Neural progenitor cell (in vitro differentiated cells): Measurements from ENCODE around the gene SYT7. TPM values are rescaled to one million over a fixed set of nuclear protein-coding genes. Genes with fewer than 3 reads are reported as not detected.

Experiments
- DNase-seq: peaks from one replicate; pipeline ENCODE4 v3.0.0-alpha.2; 2016; ENCODE audit warnings: low spot score
- H2AFZ ChIP-seq: fragments of 200-600 bp; sonication (generic); replicated peaks from 2 replicates; pipeline ENCODE4 v1.6.1; 2016; ENCODE audit warnings: antibody characterized with exemption
- H3F3A ChIP-seq: fragments of 200-600 bp; sonication (generic); 2 replicates; pipeline ENCODE4 v1.6.1; 2016; ENCODE audit warnings: antibody characterized with exemption, low read depth
- H3K27ac ChIP-seq: fragments of 200-600 bp; sonication (generic); 2 replicates; pipeline ENCODE4 v1.5.1; 2016; ENCODE audit warnings: mild to moderate bottlenecking
- H3K27me3 ChIP-seq: fragments of 200-600 bp; sonication (generic); 2 replicates; pipeline ENCODE4 v1.6.1; 2016; ENCODE audit warnings: mild to moderate bottlenecking, moderate library complexity
- H3K36me3 ChIP-seq: fragments of 200-600 bp; sonication (generic); 2 replicates; pipeline ENCODE4 v1.5.1; 2016
- H3K4me1 ChIP-seq: fragments of 200-600 bp; sonication (generic); 2 replicates; pipeline ENCODE4 v1.6.1; 2016; ENCODE audit warnings: mixed run types
- H3K4me2 ChIP-seq: fragments of 200-600 bp; sonication (generic); 2 replicates; pipeline ENCODE4 v1.6.1; 2016
- H3K4me3 ChIP-seq: fragments of 200-600 bp; sonication (generic); 2 replicates; pipeline ENCODE4 v1.5.1; 2016
- H3K79me2 ChIP-seq: fragments of 200-600 bp; sonication (generic); 2 replicates; pipeline ENCODE4 v1.6.1; 2016; ENCODE audit warnings: low read depth
- H3K9ac ChIP-seq: fragments of 200-600 bp; sonication (generic); 2 replicates; pipeline ENCODE4 v1.6.1; 2016
- H3K9me3 ChIP-seq: fragments of 200-600 bp; sonication (generic); 2 replicates; pipeline ENCODE4 v1.5.1; 2016; ENCODE audit warnings: low read depth
- H4K20me1 ChIP-seq: fragments of 200-600 bp; sonication (generic); 2 replicates; pipeline ENCODE4 v1.6.1; 2016; ENCODE audit warnings: low read depth
- H3K27ac Mint-ChIP-seq: 3 replicates; pipeline ENCODE4 v1.8.0; 2021; ENCODE audit warnings: mixed read lengths
- H3K27me3 Mint-ChIP-seq: 2 replicates; pipeline ENCODE4 v1.8.0; 2022; ENCODE audit warnings: low read depth, mild to moderate bottlenecking, inconsistent platforms, moderate library complexity, mixed read lengths; ENCODE audit not compliant: insufficient read depth
- H3K36me3 Mint-ChIP-seq: 3 replicates; pipeline ENCODE4 v1.8.0; 2021; ENCODE audit warnings: mixed read lengths
- H3K4me1 Mint-ChIP-seq: 3 replicates; pipeline ENCODE4 v1.8.0; 2021; ENCODE audit warnings: mixed read lengths
- H3K4me3 Mint-ChIP-seq: 3 replicates; pipeline ENCODE4 v1.8.0; 2021; ENCODE audit warnings: mild to moderate bottlenecking, moderate library complexity, mixed read lengths
- H3K9me3 Mint-ChIP-seq: 3 replicates; pipeline ENCODE4 v1.8.0; 2020; ENCODE audit warnings: mixed read lengths
- EZH2 ChIP-seq: fragments of 200-600 bp; sonication (generic); IDR thresholded peaks from 2 replicates; pipeline ENCODE4 v1.6.1; 2017; ENCODE audit warnings: antibody characterized with exemption, mild to moderate bottlenecking, moderate library complexity
- EZH2phosphoT487 ChIP-seq: fragments of 200-600 bp; sonication (generic); IDR thresholded peaks from 2 replicates; pipeline ENCODE4 v1.6.1; 2017; ENCODE audit warnings: antibody characterized with exemption
- total RNA-seq: library from RNA; depleted of rRNA; stranded (reverse); fragments of >200 nt; gene quantifications from 2 replicates; pipeline ENCODE4 v1.2.3, GENCODE V29; 2015; ENCODE audit warnings: low replicate concordance
- TF ChIP-seq, protein P1 (sequence below): fragments of 200-600 bp; sonication (generic); IDR thresholded peaks from 2 replicates; pipeline ENCODE4 v1.5.1; 2017; ENCODE audit warnings: antibody characterized with exemption, mild to moderate bottlenecking

Gene SYT7
- total RNA-seq, 1 donor from 2014 or later = 0.73 TPM

DNA sequence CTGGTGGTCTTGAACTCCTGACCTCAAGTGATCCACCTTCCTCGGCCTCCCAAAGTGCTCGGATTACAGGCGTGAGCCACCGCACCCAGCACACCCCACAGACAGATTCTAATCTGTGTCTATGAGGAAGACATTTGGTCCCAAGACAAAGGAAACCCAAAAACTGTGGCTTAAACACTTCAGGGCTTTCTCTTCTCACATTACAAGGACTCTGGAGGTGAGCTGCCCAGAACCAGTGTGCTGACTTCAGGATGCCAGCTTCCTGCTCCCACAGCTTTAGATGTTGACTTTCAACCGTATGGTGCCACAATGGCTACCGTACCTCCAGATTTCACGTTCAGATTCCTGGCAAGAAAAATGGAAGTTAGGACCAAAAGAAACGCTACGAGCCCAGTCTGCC lies 32.2 kb upstream of the SYT7 start:
- peaks cover 26% of the 10 kb centered on the region for H3K4me1 Mint-ChIP-seq
- Histone ChIP-seq H4K20me1 (no peaks in the 10 kb centered on the region), H3K27me3 (no peaks in the 10 kb centered on the region), H3K27ac (no peak overlapping the region), H3K9ac (no peak overlapping the region), H3K4me1 (peaks cover 17% of the 10 kb centered on the region), H2AFZ (no peak overlapping the region), H3K4me3 (no peak overlapping the region), H3K9me3 (no peaks in the 10 kb centered on the region), H3K36me3 (no peaks in the 10 kb centered on the region), H3K79me2 (no peaks in the 10 kb centered on the region), H3K4me2 (no peak overlapping the region), H3F3A (no peaks in the 10 kb centered on the region)
- H3K27me3 Mint-ChIP-seq = peaks cover 10% of the 10 kb centered on the region
- no peaks in the 10 kb centered on the region for H3K36me3 Mint-ChIP-seq
- H3K9me3 Mint-ChIP-seq = no peaks in the 10 kb centered on the region
- no peak for DNase-seq
- no peak overlapping the region for H3K4me3 Mint-ChIP-seq
- H3K27ac Mint-ChIP-seq = peak overlapping the region; percentile 7
- TF ChIP-seq, protein P1, sequence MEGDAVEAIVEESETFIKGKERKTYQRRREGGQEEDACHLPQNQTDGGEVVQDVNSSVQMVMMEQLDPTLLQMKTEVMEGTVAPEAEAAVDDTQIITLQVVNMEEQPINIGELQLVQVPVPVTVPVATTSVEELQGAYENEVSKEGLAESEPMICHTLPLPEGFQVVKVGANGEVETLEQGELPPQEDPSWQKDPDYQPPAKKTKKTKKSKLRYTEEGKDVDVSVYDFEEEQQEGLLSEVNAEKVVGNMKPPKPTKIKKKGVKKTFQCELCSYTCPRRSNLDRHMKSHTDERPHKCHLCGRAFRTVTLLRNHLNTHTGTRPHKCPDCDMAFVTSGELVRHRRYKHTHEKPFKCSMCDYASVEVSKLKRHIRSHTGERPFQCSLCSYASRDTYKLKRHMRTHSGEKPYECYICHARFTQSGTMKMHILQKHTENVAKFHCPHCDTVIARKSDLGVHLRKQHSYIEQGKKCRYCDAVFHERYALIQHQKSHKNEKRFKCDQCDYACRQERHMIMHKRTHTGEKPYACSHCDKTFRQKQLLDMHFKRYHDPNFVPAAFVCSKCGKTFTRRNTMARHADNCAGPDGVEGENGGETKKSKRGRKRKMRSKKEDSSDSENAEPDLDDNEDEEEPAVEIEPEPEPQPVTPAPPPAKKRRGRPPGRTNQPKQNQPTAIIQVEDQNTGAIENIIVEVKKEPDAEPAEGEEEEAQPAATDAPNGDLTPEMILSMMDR = no peak
- TF ChIP-seq EZH2 (no peak), EZH2phosphoT487 (no peak)

DNA sequence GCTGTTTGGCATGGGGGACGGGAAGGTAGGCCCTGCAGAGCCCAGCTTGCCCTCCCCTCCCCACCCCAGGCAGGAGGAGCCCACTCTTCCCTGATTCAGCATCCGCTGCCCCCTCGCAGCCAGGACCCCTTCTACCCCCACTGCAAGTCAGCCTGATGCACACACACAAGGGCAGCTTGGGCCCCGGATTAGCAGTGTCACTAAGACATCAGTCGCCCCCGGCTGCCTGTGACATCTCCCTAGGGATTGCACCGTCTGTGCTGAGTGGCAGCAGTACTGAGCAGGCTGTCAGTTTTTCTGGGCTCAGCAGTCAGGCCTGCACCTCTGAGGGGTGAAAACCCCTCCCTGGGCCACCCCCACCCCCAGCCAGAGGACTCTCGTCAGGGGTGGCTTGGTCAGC lies 30.4 kb upstream of the SYT7 start:
- H3K4me3 ChIP-seq = no peak overlapping the region
- DNase-seq = peak; percentile 42
- H3F3A ChIP-seq = no peaks in the 10 kb centered on the region
- H3K4me1 ChIP-seq = peaks cover 17% of the 10 kb centered on the region
- no peak overlapping the region for H3K27ac ChIP-seq
- no peaks in the 10 kb centered on the region for H3K27me3 ChIP-seq
- H3K36me3 ChIP-seq = no peaks in the 10 kb centered on the region
- Mint-ChIP-seq H3K27ac (no peak overlapping the region), H3K4me1 (peaks cover 26% of the 10 kb centered on the region), H3K36me3 (no peaks in the 10 kb centered on the region), H3K27me3 (peaks cover 12% of the 10 kb centered on the region), H3K4me3 (no peak overlapping the region), H3K9me3 (no peaks in the 10 kb centered on the region)
- no peak overlapping the region for H3K4me2 ChIP-seq
- no peak overlapping the region for H2AFZ ChIP-seq
- no peak overlapping the region for H3K9ac ChIP-seq
- no peaks in the 10 kb centered on the region for H3K79me2 ChIP-seq
- no peaks in the 10 kb centered on the region for H3K9me3 ChIP-seq
- TF ChIP-seq, protein P1 = no peak
- no peak for TF ChIP-seq EZH2phosphoT487
- no peak for TF ChIP-seq EZH2
- H4K20me1 ChIP-seq = no peaks in the 10 kb centered on the region

DNA sequence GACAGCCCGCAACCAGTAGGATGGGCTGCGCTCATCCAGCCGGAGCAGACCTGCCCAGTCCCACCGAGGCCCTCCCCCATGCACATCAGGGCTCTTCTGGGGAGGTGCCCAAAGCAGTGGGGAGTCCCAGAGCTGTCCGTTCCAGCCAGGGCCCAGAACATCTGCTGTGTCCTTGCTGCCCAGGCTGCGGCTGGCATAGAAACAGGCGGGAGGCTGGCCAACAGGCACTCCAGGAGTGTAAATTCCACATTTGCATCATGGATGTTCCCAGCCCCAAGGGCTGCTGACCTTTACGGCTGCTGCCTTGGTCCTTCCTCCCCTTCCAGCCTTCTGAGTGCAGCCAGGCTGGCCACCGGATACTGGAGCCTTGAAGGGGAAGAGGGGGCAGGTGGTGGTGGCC lies 30.0 kb upstream of the SYT7 start:
- Histone ChIP-seq H3K4me2 (no peak overlapping the region), H3K9ac (no peak overlapping the region), H2AFZ (no peak overlapping the region), H4K20me1 (no peaks in the 10 kb centered on the region), H3F3A (no peaks in the 10 kb centered on the region), H3K27me3 (no peaks in the 10 kb centered on the region), H3K4me3 (no peak overlapping the region), H3K9me3 (no peaks in the 10 kb centered on the region), H3K27ac (no peak overlapping the region), H3K4me1 (peaks cover 17% of the 10 kb centered on the region), H3K79me2 (no peaks in the 10 kb centered on the region), H3K36me3 (no peaks in the 10 kb centered on the region)
- no peak for DNase-seq
- Mint-ChIP-seq H3K9me3 (no peaks in the 10 kb centered on the region), H3K27ac (no peak overlapping the region), H3K4me1 (peaks cover 26% of the 10 kb centered on the region), H3K27me3 (peaks cover 12% of the 10 kb centered on the region), H3K36me3 (no peaks in the 10 kb centered on the region), H3K4me3 (no peak overlapping the region)
- TF ChIP-seq EZH2 (no peak), EZH2phosphoT487 (no peak)
- TF ChIP-seq, protein P1 = no peak
